Sigmoid colon (tissue), 4 donors: Measurements from ENCODE around the gene ACSM5.
"Not testable (repeated sequence)": the region's sequence is repeated elsewhere in the genome, so short reads cannot be mapped to it uniquely, and the experiment has no call there.

Source experiments
- EP300 ChIP-seq, 4 donors: sonication (generic); formaldehyde crosslinking; IDR thresholded peaks; one replicate each; pipeline ENCODE4 v1.6.1; 2017; ENCODE audit warnings: antibody characterized with exemption in 4 of 4
- POLR2A ChIP-seq, 2 donors: fragments of 450-650 bp; IDR thresholded peaks; one replicate each; pipeline ENCODE4 v1.6.1; 2016; ENCODE audit warnings: antibody characterized with exemption in 2 of 2, mild to moderate bottlenecking in 2 of 2, moderate library complexity in 2 of 2
- POLR2AphosphoS5 ChIP-seq, 4 donors: sonication (generic); formaldehyde crosslinking; IDR thresholded peaks; one replicate each; pipeline ENCODE4 v1.6.1; 2017; ENCODE audit warnings: antibody characterized with exemption in 4 of 4
- TF ChIP-seq, protein P1 (sequence below), 4 experiments: fragments of 450-650 bp in 3 of 4; fragments of 200-600 bp in 1 of 4; IDR thresholded peaks; one replicate each; pipeline ENCODE4 v1.5.1; 2016 to 2019; ENCODE audit warnings: antibody characterized with exemption in 4 of 4, mild to moderate bottlenecking in 3 of 4, moderate library complexity in 2 of 4

DNA sequence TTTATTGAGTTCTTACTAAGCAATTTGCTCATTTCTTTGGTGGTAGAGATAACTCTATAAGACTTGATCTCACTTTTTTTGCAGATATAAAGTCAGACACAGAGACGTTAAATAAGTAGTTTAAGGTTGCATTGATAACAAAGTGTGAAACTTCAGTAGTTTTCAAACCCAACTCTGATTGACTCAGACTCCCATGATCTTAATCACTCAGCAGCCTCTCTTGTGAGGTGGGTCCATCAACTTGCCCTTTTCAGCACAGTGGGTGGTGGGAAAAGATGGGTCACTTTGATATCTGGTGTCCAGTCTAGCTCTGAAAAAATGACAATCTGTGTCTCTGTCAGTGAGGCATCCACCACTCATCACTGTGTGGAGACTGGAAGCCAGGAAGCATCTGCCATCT is 61.4 kb downstream of the ACSM5 start:
- not testable (repeated sequence) for TF ChIP-seq POLR2A, EP300, POLR2AphosphoS5 (IDR thresholded peaks at IDR 0.05)
- TF ChIP-seq, protein P1, sequence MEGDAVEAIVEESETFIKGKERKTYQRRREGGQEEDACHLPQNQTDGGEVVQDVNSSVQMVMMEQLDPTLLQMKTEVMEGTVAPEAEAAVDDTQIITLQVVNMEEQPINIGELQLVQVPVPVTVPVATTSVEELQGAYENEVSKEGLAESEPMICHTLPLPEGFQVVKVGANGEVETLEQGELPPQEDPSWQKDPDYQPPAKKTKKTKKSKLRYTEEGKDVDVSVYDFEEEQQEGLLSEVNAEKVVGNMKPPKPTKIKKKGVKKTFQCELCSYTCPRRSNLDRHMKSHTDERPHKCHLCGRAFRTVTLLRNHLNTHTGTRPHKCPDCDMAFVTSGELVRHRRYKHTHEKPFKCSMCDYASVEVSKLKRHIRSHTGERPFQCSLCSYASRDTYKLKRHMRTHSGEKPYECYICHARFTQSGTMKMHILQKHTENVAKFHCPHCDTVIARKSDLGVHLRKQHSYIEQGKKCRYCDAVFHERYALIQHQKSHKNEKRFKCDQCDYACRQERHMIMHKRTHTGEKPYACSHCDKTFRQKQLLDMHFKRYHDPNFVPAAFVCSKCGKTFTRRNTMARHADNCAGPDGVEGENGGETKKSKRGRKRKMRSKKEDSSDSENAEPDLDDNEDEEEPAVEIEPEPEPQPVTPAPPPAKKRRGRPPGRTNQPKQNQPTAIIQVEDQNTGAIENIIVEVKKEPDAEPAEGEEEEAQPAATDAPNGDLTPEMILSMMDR (IDR thresholded peaks at IDR 0.05): not testable (repeated sequence)
